Measurements from ENCODE around the gene UTP14C.

DNA sequence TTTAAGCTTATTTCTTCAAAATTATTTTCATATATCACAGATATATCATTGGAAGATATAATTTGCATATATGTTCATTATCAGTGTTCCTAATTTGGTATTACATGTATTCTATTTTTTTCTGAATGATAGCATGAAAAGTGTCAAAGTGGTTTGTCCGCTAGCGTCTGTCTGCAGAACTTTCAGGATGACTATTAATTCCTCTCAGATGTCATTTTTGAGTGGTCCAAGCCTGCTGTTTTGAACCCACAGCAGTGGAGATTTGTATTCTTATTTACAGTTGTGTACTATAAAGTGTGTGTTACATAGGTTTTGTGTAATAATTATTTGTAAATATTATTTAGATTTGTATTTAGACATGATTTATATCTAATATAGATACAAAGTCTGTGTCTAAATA lies 8.5 kb downstream of the UTP14C start:
- no peak for TF ChIP-seq POLR2A (IDR thresholded peaks at IDR 0.05)
- TF ChIP-seq, protein P1, sequence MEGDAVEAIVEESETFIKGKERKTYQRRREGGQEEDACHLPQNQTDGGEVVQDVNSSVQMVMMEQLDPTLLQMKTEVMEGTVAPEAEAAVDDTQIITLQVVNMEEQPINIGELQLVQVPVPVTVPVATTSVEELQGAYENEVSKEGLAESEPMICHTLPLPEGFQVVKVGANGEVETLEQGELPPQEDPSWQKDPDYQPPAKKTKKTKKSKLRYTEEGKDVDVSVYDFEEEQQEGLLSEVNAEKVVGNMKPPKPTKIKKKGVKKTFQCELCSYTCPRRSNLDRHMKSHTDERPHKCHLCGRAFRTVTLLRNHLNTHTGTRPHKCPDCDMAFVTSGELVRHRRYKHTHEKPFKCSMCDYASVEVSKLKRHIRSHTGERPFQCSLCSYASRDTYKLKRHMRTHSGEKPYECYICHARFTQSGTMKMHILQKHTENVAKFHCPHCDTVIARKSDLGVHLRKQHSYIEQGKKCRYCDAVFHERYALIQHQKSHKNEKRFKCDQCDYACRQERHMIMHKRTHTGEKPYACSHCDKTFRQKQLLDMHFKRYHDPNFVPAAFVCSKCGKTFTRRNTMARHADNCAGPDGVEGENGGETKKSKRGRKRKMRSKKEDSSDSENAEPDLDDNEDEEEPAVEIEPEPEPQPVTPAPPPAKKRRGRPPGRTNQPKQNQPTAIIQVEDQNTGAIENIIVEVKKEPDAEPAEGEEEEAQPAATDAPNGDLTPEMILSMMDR (IDR thresholded peaks at IDR 0.05), result no peak
